ENCODE measurements around the gene PLEKHG4. TPM values are rescaled to one million over a fixed set of nuclear protein-coding genes. Genes with fewer than 3 reads are reported as not detected.

PLEKHG4 gene
- total and polyA plus RNA-seq, 9 of the 15 experiments (the other 6 are each of a cell fraction or from before 2014, with no cell fraction given), result 3.7 to 36.8 (median 17.9) TPM

- TF ChIP-seq JUN (IDR thresholded peaks at IDR 0.05; ENCODE audit: borderline replicate concordance, low read depth, low read length) (peak; percentile 95), JUN (CRISPR knock-in tag; IDR thresholded peaks at IDR 0.05; ENCODE audit: borderline replicate concordance) (no peak), HDGF (IDR thresholded peaks at IDR 0.05) (0 out of 2 replicates have a peak, but pooled peaks have one; percentile 52), ZMIZ1 (IDR thresholded peaks at IDR 0.05; ENCODE audit: low read depth in 2 of 2, low read length in 2 of 2) (peak in 1 of 2 experiments; percentile 44; a peak in 1 of 4 replicates), PKNOX1 (IDR thresholded peaks at IDR 0.05) (peak; percentile 83), CUX1 (CRISPR knock-in tag; IDR thresholded peaks at IDR 0.05) (0 out of 2 replicates have a peak, but pooled peaks have one; percentile 28), PCBP1 (IDR thresholded peaks at IDR 0.05; ENCODE audit: low read depth, low read length, poor library complexity, severe bottlenecking) (no peak), E4F1 (CRISPR knock-in tag; IDR thresholded peaks at IDR 0.05; ENCODE audit: borderline replicate concordance) (no peak), MAFK (IDR thresholded peaks at IDR 0.05; ENCODE audit: low read length) (no peak), BRF1 (IDR thresholded peaks at IDR 0.05; ENCODE audit: borderline replicate concordance, extremely low read depth, insufficient read length) (no peak), PHF21A (IDR thresholded peaks at IDR 0.05; ENCODE audit: borderline replicate concordance, low read depth) (peak; percentile 72; the same call in 1 of the 2 replicates), KLF1 (tag; IDR thresholded peaks at IDR 0.05) (no peak), POLR2A (conservative IDR thresholded peaks at IDR 0.05) (no peak), ARNT (IDR thresholded peaks at IDR 0.05) (peak; percentile 88 to 91), NBN (IDR thresholded peaks at IDR 0.05; ENCODE audit: low read depth) (peak; percentile 99), ZNF140 (CRISPR knock-in tag; IDR thresholded peaks at IDR 0.05) (no peak)
Measured at GRCh38 chr16:67268136-67268579, 11.2 kb upstream of the PLEKHG4 start (continued).
